ENCODE results near the gene KIN. TPM values are rescaled to one million over a fixed set of nuclear protein-coding genes. Genes with fewer than 3 reads are reported as not detected.
"Not testable (repeated sequence)": the region's sequence is repeated elsewhere in the genome, so short reads cannot be mapped to it uniquely, and the experiment has no call there.

KIN gene
- total and polyA plus RNA-seq, 8 donors: 4.1 to 51.9 (median 10.5) TPM

GRCh38 chr10:7720478-7720877 lies 67.3 kb downstream of the KIN start:
- H3K27me3 ChIP-seq: peaks cover 0 to 6% (median 5%) of the 10 kb centered on the region in 3 donors
- no peak for TF ChIP-seq POLR2A (IDR thresholded peaks at IDR 0.05)
- no peak for TF ChIP-seq EP300 (IDR thresholded peaks at IDR 0.05)
- no peak for TF ChIP-seq POLR2AphosphoS5 (IDR thresholded peaks at IDR 0.05)
- TF ChIP-seq CTCF (IDR thresholded peaks at IDR 0.05): no peak
- WGBS, 5 donors: 72 to 80% (median 76%) methylated on average over 10 of the region's 10 CpGs
- H3K36me3 ChIP-seq: no peaks in the 10 kb centered on the region
- no peaks in the 10 kb centered on the region for H3K9me3 ChIP-seq
- no peak overlapping the region for H3K27ac ChIP-seq
- no peak overlapping the region for H3K4me3 ChIP-seq
- no peaks in the 10 kb centered on the region for H3K4me1 ChIP-seq
- no peak for DNase-seq
- intact Hi-C loops (cut with DNase I; ENCODE audit: low total_unique reads): no loop called here

GRCh38 chr10:7718685-7719084 lies 69.1 kb downstream of the KIN start:
- no peaks in the 10 kb centered on the region for H3K9me3 ChIP-seq
- no peak overlapping the region for H3K27ac ChIP-seq
- DNase-seq: no peak
- intact Hi-C loops (cut with DNase I; ENCODE audit: low total_unique reads): no loop called here
- TF ChIP-seq POLR2AphosphoS5 (IDR thresholded peaks at IDR 0.05) (no peak), CTCF (IDR thresholded peaks at IDR 0.05) (no peak), EP300 (IDR thresholded peaks at IDR 0.05) (no peak), POLR2A (IDR thresholded peaks at IDR 0.05) (no peak)
- peaks cover 0 to 6% (median 5%) of the 10 kb centered on the region in 3 donors for H3K27me3 ChIP-seq
- 77 to 80% (median 78%) methylated on average over 4 of the region's 4 CpGs for WGBS, 5 donors
- no peaks in the 10 kb centered on the region for H3K4me1 ChIP-seq
- no peak overlapping the region for H3K4me3 ChIP-seq
- H3K36me3 ChIP-seq: no peaks in the 10 kb centered on the region

- no peak overlapping the region for H3K27ac ChIP-seq
- DNase-seq: no peak
- intact Hi-C loops (cut with DNase I; ENCODE audit: low total_unique reads): no loop called here
- no peak overlapping the region for H3K4me3 ChIP-seq
- H3K27me3 ChIP-seq: peaks cover 0 to 6% (median 5%) of the 10 kb centered on the region in 3 donors
- H3K4me1 ChIP-seq: no peaks in the 10 kb centered on the region
- H3K36me3 ChIP-seq: no peaks in the 10 kb centered on the region
- TF ChIP-seq POLR2AphosphoS5 (IDR thresholded peaks at IDR 0.05): no peak
- no peak for TF ChIP-seq EP300 (IDR thresholded peaks at IDR 0.05)
- no peak for TF ChIP-seq CTCF (IDR thresholded peaks at IDR 0.05)
- TF ChIP-seq POLR2A (IDR thresholded peaks at IDR 0.05): no peak
- WGBS, 5 donors: 68 to 87% (median 78%) methylated on average over 5 of the region's 5 CpGs
- H3K9me3 ChIP-seq: no peaks in the 10 kb centered on the region
These were observed 70.0 kb downstream of the KIN start for GRCh38 chr10:7717767-7718166.

- Histone ChIP-seq H3K4me3 (no peak overlapping the region), H3K4me1 (no peaks in the 10 kb centered on the region), H3K27ac (no peak overlapping the region), H3K27me3 (peaks cover 0 to 6% (median 5%) of the 10 kb centered on the region in 3 donors), H3K9me3 (no peaks in the 10 kb centered on the region), H3K36me3 (no peaks in the 10 kb centered on the region)
- TF ChIP-seq CTCF (IDR thresholded peaks at IDR 0.05) (no peak), POLR2AphosphoS5 (IDR thresholded peaks at IDR 0.05) (no peak), EP300 (IDR thresholded peaks at IDR 0.05) (no peak), POLR2A (IDR thresholded peaks at IDR 0.05) (no peak)
- intact Hi-C loops (cut with DNase I; ENCODE audit: low total_unique reads): no loop called here
- no peak for DNase-seq
- 82 to 94% (median 87%) methylated on average over 7 of the region's 7 CpGs for WGBS, 5 donors
These were observed 72.3 kb downstream of the KIN start for GRCh38 chr10:7715515-7715914.

GRCh38 chr10:7711075-7711474 lies 76.7 kb downstream of the KIN start:
- intact Hi-C loops (cut with DNase I; ENCODE audit: low total_unique reads); DNase-seq; H3K4me1 ChIP-seq: not testable (repeated sequence)

More at GRCh38 chr10:7711075-7711474, 76.7 kb downstream of the KIN start:
- H3K9me3 ChIP-seq, H3K27ac ChIP-seq, H3K27me3 ChIP-seq, H3K4me3 ChIP-seq, H3K36me3 ChIP-seq: not testable (repeated sequence)
- 81 to 91% (median 87%) methylated on average over 5 of the region's 5 CpGs for WGBS, 5 donors
